Measurements from ENCODE around the gene VWA8. TPM values are rescaled to one million over a fixed set of nuclear protein-coding genes. Genes with fewer than 3 reads are reported as not detected.

Gene VWA8
- total RNA-seq, 1 donor: 21.4 TPM

- Histone ChIP-seq H4K20me1 (ENCODE audit: insufficient read depth, low read length) (no peaks in the 10 kb centered on the region), H3K27ac (ENCODE audit: low read depth, low read length) (no peak overlapping the region), H3K4me2 (ENCODE audit: insufficient read depth, low read length) (no peak overlapping the region), H3K4me3 (ENCODE audit: insufficient read depth, low read length) (no peak overlapping the region), H3K36me3 (ENCODE audit: insufficient read depth, low read length) (no peaks in the 10 kb centered on the region), H2AFZ (ENCODE audit: low read length) (no peak overlapping the region), H3K4me1 (ENCODE audit: insufficient read depth, low read length) (no peaks in the 10 kb centered on the region), H3K79me2 (ENCODE audit: insufficient read depth, low read length) (no peaks in the 10 kb centered on the region), H3K9me3 (ENCODE audit: low read depth, low read length) (no peaks in the 10 kb centered on the region), H3K27me3 (ENCODE audit: insufficient read depth, low read length) (peaks cover 6% of the 10 kb centered on the region)
- no peak for DNase-seq (ENCODE audit: insufficient read length, low spot score, missing footprints)
- no peak for TF ChIP-seq CTCF (IDR thresholded peaks at IDR 0.05; ENCODE audit: extremely low read depth, low read depth, low read length)
Measured at GRCh38 chr13:41554180-41554579, 406.7 kb downstream of the VWA8 start.

- Histone ChIP-seq H3K27me3 (ENCODE audit: insufficient read depth, low read length) (peaks cover 6% of the 10 kb centered on the region), H3K27ac (ENCODE audit: low read depth, low read length) (no peak overlapping the region), H3K36me3 (ENCODE audit: insufficient read depth, low read length) (no peaks in the 10 kb centered on the region), H3K4me2 (ENCODE audit: insufficient read depth, low read length) (no peak overlapping the region), H3K79me2 (ENCODE audit: insufficient read depth, low read length) (no peaks in the 10 kb centered on the region), H3K9me3 (ENCODE audit: low read depth, low read length) (no peaks in the 10 kb centered on the region), H3K4me1 (ENCODE audit: insufficient read depth, low read length) (peaks cover 6% of the 10 kb centered on the region), H2AFZ (ENCODE audit: low read length) (no peak overlapping the region), H4K20me1 (ENCODE audit: insufficient read depth, low read length) (no peaks in the 10 kb centered on the region), H3K4me3 (ENCODE audit: insufficient read depth, low read length) (no peak overlapping the region)
- peak; percentile 36 for DNase-seq (ENCODE audit: insufficient read length, low spot score, missing footprints)
- TF ChIP-seq CTCF (IDR thresholded peaks at IDR 0.05; ENCODE audit: extremely low read depth, low read depth, low read length): no peak
Measured at GRCh38 chr13:41552031-41552430, 408.9 kb downstream of the VWA8 start.

- no peaks in the 10 kb centered on the region for H3K79me2 ChIP-seq (ENCODE audit: insufficient read depth, low read length)
- no peaks in the 10 kb centered on the region for H4K20me1 ChIP-seq (ENCODE audit: insufficient read depth, low read length)
- TF ChIP-seq CTCF (IDR thresholded peaks at IDR 0.05; ENCODE audit: extremely low read depth, low read depth, low read length): no peak
- H3K27ac ChIP-seq (ENCODE audit: low read depth, low read length): no peak overlapping the region
- no peaks in the 10 kb centered on the region for H3K9me3 ChIP-seq (ENCODE audit: low read depth, low read length)
- no peak overlapping the region for H2AFZ ChIP-seq (ENCODE audit: low read length)
- peaks cover 18% of the 10 kb centered on the region for H3K4me1 ChIP-seq (ENCODE audit: insufficient read depth, low read length)
- H3K27me3 ChIP-seq (ENCODE audit: insufficient read depth, low read length): peaks cover 6% of the 10 kb centered on the region
- H3K4me3 ChIP-seq (ENCODE audit: insufficient read depth, low read length): no peak overlapping the region
- peak; percentile 65 for DNase-seq (ENCODE audit: insufficient read length, low spot score, missing footprints)
- no peak overlapping the region for H3K4me2 ChIP-seq (ENCODE audit: insufficient read depth, low read length)
- no peaks in the 10 kb centered on the region for H3K36me3 ChIP-seq (ENCODE audit: insufficient read depth, low read length)
Measured at GRCh38 chr13:41550276-41550675, 410.6 kb downstream of the VWA8 start.

GRCh38 chr13:41549491-41549890, 411.4 kb downstream of the VWA8 start:
- Histone ChIP-seq H3K36me3 (ENCODE audit: insufficient read depth, low read length) (no peaks in the 10 kb centered on the region), H3K4me1 (ENCODE audit: insufficient read depth, low read length) (peaks cover 21% of the 10 kb centered on the region), H3K79me2 (ENCODE audit: insufficient read depth, low read length) (no peaks in the 10 kb centered on the region), H2AFZ (ENCODE audit: low read length) (no peak overlapping the region), H3K4me2 (ENCODE audit: insufficient read depth, low read length) (no peak overlapping the region), H3K9me3 (ENCODE audit: low read depth, low read length) (no peaks in the 10 kb centered on the region), H4K20me1 (ENCODE audit: insufficient read depth, low read length) (no peaks in the 10 kb centered on the region), H3K27ac (ENCODE audit: low read depth, low read length) (no peak overlapping the region), H3K27me3 (ENCODE audit: insufficient read depth, low read length) (peaks cover 6% of the 10 kb centered on the region), H3K4me3 (ENCODE audit: insufficient read depth, low read length) (no peak overlapping the region)
- TF ChIP-seq CTCF (IDR thresholded peaks at IDR 0.05; ENCODE audit: extremely low read depth, low read depth, low read length): no peak
- DNase-seq (ENCODE audit: insufficient read length, low spot score, missing footprints): no peak
